ENCODE data around the gene GALNT12.

DNA sequence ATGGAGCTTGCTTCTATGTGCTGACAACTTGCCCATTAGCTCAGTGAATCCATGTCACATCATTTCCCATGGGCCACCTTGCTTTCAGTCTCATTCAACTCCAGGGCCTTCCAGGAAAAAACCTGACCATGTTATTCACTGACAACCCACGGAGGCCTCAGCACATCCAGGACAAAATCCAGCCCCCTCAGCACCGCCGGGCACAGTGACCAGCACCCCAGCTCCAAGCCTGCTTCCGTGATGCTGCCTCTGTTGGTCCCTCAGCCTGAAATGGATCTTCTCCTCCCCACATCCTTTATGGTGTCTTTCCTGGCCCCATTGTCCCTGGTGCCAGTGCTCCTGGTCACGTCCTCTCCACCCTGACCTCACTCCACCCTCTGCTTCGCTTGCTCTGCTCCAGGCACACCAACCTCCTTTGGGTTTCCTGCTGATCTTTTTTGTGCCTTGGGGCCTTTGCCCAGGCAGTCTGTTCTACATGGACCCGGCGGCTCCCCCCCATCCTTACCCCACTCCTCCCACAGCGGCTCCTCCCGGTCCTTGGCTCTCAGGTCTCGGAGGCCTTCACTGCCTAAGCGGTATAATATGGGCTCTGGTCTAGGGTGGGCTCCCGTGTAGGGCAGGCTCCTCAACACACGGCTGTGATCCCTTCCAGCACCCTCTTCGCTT, 36.1 kb upstream of the GALNT12 start:
- TF ChIP-seq, protein P1, sequence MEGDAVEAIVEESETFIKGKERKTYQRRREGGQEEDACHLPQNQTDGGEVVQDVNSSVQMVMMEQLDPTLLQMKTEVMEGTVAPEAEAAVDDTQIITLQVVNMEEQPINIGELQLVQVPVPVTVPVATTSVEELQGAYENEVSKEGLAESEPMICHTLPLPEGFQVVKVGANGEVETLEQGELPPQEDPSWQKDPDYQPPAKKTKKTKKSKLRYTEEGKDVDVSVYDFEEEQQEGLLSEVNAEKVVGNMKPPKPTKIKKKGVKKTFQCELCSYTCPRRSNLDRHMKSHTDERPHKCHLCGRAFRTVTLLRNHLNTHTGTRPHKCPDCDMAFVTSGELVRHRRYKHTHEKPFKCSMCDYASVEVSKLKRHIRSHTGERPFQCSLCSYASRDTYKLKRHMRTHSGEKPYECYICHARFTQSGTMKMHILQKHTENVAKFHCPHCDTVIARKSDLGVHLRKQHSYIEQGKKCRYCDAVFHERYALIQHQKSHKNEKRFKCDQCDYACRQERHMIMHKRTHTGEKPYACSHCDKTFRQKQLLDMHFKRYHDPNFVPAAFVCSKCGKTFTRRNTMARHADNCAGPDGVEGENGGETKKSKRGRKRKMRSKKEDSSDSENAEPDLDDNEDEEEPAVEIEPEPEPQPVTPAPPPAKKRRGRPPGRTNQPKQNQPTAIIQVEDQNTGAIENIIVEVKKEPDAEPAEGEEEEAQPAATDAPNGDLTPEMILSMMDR (IDR thresholded peaks at IDR 0.05): no peak
- no peak for TF ChIP-seq POLR2A (IDR thresholded peaks at IDR 0.05)
- no peak for TF ChIP-seq POLR2AphosphoS5 (IDR thresholded peaks at IDR 0.05)

Data from breast epithelium (tissue), 3 donors.